T-helper 2 cell treated with Interferon-gamma antibody and Interleukin-4, amounts not matched to agents 100 ng/mL and 5 ng/mL, for 36 hours (primary cell): Measurements from ENCODE around the gene PRICKLE4. TPM values are rescaled to one million over a fixed set of nuclear protein-coding genes. Genes with fewer than 3 reads are reported as not detected.

ENCODE experiments used
- intact Hi-C: fragments of 100-400 bp; cut with micrococcal nuclease; formaldehyde crosslinking; loops from one replicate; pipeline ENCODE4 v1.15.1; 2023
- total RNA-seq: library from RNA; stranded (reverse); gene quantifications from 2 replicates; pipeline ENCODE4 v1.2.3, GENCODE V29; 2022

PRICKLE4 gene
- total RNA-seq, 1 donor from 2014 or later, result not detected

DNA sequence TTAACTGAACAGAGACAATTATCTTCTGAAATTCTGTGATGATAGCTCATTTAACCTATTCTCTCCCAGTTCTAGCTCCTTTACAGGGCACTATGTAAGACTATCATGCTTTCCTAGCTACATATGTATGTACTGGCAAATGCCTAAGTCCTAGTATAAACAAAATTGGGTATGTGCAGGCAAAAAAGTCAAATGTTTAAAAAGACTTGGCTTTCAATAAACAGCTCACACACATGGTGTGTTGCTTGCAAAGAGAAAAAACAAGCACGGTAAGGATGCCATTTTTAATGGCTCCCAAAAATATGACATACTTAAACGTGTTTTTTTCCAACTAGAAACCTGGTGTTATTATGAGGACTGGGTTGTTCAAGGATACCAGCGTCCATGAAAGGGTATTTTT lies 51.7 kb downstream of the PRICKLE4 start:
- intact Hi-C loops, result no loop called here

- intact Hi-C loops, result no loop called here
Observed at GRCh38 chr6:41836022-41836659, 55.6 kb downstream of the PRICKLE4 start.

GRCh38 chr6:41836660-41837052 lies 56.1 kb downstream of the PRICKLE4 start:
- intact Hi-C loops, result no loop called here

Other genes starting within 250 kb of the PRICKLE4 start
- 5.0 and 5.6 TPM in 2 replicates for gene FOXP4, start 234.4 kb upstream of the PRICKLE4 start, total RNA-seq
- gene MDFI, start 142.3 kb upstream of the PRICKLE4 start, total RNA-seq, result not detected in 2 replicates
- 7.8 and 9.7 TPM in 2 replicates for gene TFEB, start 45.2 kb upstream of the PRICKLE4 start, total RNA-seq
- not detected in 2 replicates for gene PGC, start 33.4 kb upstream of the PRICKLE4 start, total RNA-seq
- gene FRS3, start 882 bp upstream of the PRICKLE4 start, total RNA-seq, result 3.8 and 6.1 TPM in 2 replicates
- 209 and 212 TPM in 2 replicates for gene TOMM6, start 6.9 kb downstream of the PRICKLE4 start, total RNA-seq
- gene USP49, start 114.6 kb downstream of the PRICKLE4 start, total RNA-seq, result 7.1 and 7.3 TPM in 2 replicates
- 19.4 and 24.1 TPM in 2 replicates for gene MED20, start 140.4 kb downstream of the PRICKLE4 start, total RNA-seq
- gene BYSL, start 140.7 kb downstream of the PRICKLE4 start, total RNA-seq, result 38.5 and 39.5 TPM in 2 replicates
- gene CCND3, start 161.0 kb downstream of the PRICKLE4 start, total RNA-seq, result 462 and 476 TPM in 2 replicates